Small intestine (tissue), 7 donors: ENCODE results near the gene NEK11. TPM values are rescaled to one million over a fixed set of nuclear protein-coding genes. Genes with fewer than 3 reads are reported as not detected.
A peak's percentile ranks its signal among the peaks of the same experiment; 100 is the strongest.

Source experiments
- DNase-seq, 2 donors: peaks; one replicate each; pipeline versions ENCODE4 v3.0.0 to v3.0.0-alpha.2; 2013
- FAIRE-seq: peaks from 2 replicates; lab custom pipeline; 2012; peaks lifted over from hg19 to GRCh38; lab: Jason Lieb, UNC
- H3K27ac ChIP-seq, 3 donors: one replicate each; pipeline ENCODE4 v1.5.1; 2013; ENCODE audit warnings: low read length in 2 of 3, mild to moderate bottlenecking in 2 of 3, control low read depth in 1 of 3, inconsistent platforms in 1 of 3, low read depth in 1 of 3, moderate library complexity in 1 of 3
- H3K27me3 ChIP-seq, 3 donors: one replicate each; pipeline ENCODE4 v1.6.1; 2013; ENCODE audit warnings: low read length in 3 of 3, inconsistent platforms in 1 of 3; ENCODE audit not compliant: control insufficient read depth in 3 of 3, insufficient read depth in 3 of 3
- H3K36me3 ChIP-seq, 3 donors: one replicate each; pipeline ENCODE4 v1.6.1; 2013; ENCODE audit warnings: low read length in 3 of 3, inconsistent platforms in 1 of 3, low read depth in 1 of 3, mild to moderate bottlenecking in 1 of 3, moderate library complexity in 1 of 3; ENCODE audit not compliant: control insufficient read depth in 3 of 3, insufficient read depth in 2 of 3
- H3K4me1 ChIP-seq, 3 donors: one replicate each; pipeline ENCODE4 v1.6.1; 2013; ENCODE audit warnings: low read length in 2 of 3, inconsistent platforms in 1 of 3, low read depth in 1 of 3, mild to moderate bottlenecking in 1 of 3, moderate library complexity in 1 of 3; ENCODE audit not compliant: control insufficient read depth in 3 of 3, insufficient read depth in 2 of 3
- H3K4me3 ChIP-seq, 3 donors: one replicate each; pipeline ENCODE4 v1.5.1; 2013; ENCODE audit warnings: low read length in 3 of 3, control low read depth in 1 of 3, inconsistent platforms in 1 of 3, low read depth in 1 of 3, mild to moderate bottlenecking in 1 of 3, moderate library complexity in 1 of 3
- H3K9me3 ChIP-seq, 2 donors: one replicate each; pipeline ENCODE4 v1.6.1; 2013; ENCODE audit warnings: low read depth in 1 of 2, low read length in 1 of 2; ENCODE audit not compliant: control insufficient read depth in 2 of 2, insufficient read depth in 1 of 2
- WGBS, 3 donors: extraction: QIAGEN DNeasy Blood & Tissue Kit; methylation state at CpG; one replicate each; pipeline ENCODE4 v1.1.7; 2013; 5-methylcytosine and 5-hydroxymethylcytosine counted together
- polyA plus RNA-seq, 4 donors: library from polyadenylated mRNA; stranded (reverse) in 3 of 4; unstranded in 1 of 4; fragments of 200-250 nt in 3 of 4; fragments of 120-200 nt in 1 of 4; gene quantifications; one replicate each; pipeline versions ENCODE4 v1.2.1 to v1.2.3, GENCODE V29; 2013
- donor health status: healthy with polysubstance abuse.
- donor health status: control.
- donor health status: control.
- donor health status: Bipolar disorder and iron deficiency.
- donor health status: healthy.

The NEK11 gene
- polyA plus RNA-seq, 4 donors, result 0.81 to 11.0 (median 1.2) TPM

GRCh38 chr3:131338948-131339640, 312.4 kb downstream of the NEK11 start:
- DNase-seq (no peak), FAIRE-seq (no peak)
- Histone ChIP-seq H3K4me1 (no peaks in the 10 kb centered on the region), H3K4me3 (no peak overlapping the region), H3K9me3 (peaks cover 0 to 7% of the 10 kb centered on the region in 2 donors), H3K27ac (no peak overlapping the region), H3K27me3 (no peaks in the 10 kb centered on the region), H3K36me3 (no peaks in the 10 kb centered on the region)
- 84 to 91% (median 88%) methylated on average over 3 of the region's 3 CpGs for WGBS, 3 donors

GRCh38 chr3:131341761-131342160, 315.1 kb downstream of the NEK11 start:
- FAIRE-seq, result no peak
- WGBS, 3 donors, result 93 to 100% (median 96%) methylated on average over 2 of the region's 2 CpGs

GRCh38 chr3:131348911-131349310, 322.2 kb downstream of the NEK11 start:
- Histone ChIP-seq H3K36me3 (peaks cover 0 to 2% (median 0%) of the 10 kb centered on the region in 3 donors), H3K27ac (no peak overlapping the region), H3K9me3 (no peaks in the 10 kb centered on the region), H3K4me1 (no peaks in the 10 kb centered on the region), H3K27me3 (no peaks in the 10 kb centered on the region), H3K4me3 (no peak overlapping the region)
- WGBS, 3 donors, result 72 to 90% (median 85%) methylated on average over 2 of the region's 2 CpGs
- FAIRE-seq, result no peak
- no peak for DNase-seq

More at GRCh38 chr3:131341761-131342160, 315.1 kb downstream of the NEK11 start:
- DNase-seq, result no peak
- Histone ChIP-seq H3K27me3 (no peaks in the 10 kb centered on the region), H3K36me3 (no peaks in the 10 kb centered on the region), H3K27ac (no peak overlapping the region), H3K4me3 (no peak overlapping the region), H3K9me3 (peaks cover 0 to 7% of the 10 kb centered on the region in 2 donors), H3K4me1 (no peaks in the 10 kb centered on the region)

GRCh38 chr3:131349454-131349853, 322.8 kb downstream of the NEK11 start:
- Histone ChIP-seq H3K27me3 (no peaks in the 10 kb centered on the region), H3K27ac (no peak overlapping the region), H3K9me3 (no peaks in the 10 kb centered on the region), H3K4me3 (no peak overlapping the region), H3K36me3 (peaks cover 0 to 2% (median 0%) of the 10 kb centered on the region in 3 donors), H3K4me1 (no peaks in the 10 kb centered on the region)
- 81 to 94% (median 87%) methylated on average over 5 of the region's 5 CpGs for WGBS, 3 donors
- DNase-seq (no peak), FAIRE-seq (no peak)

GRCh38 chr3:131349946-131350347, 323.3 kb downstream of the NEK11 start:
- 79 to 89% (median 84%) methylated on average over 4 of the region's 4 CpGs for WGBS, 3 donors
- peak in 1 of 2 donors; percentile 18 for DNase-seq
- Histone ChIP-seq H3K4me3 (no peak overlapping the region), H3K36me3 (peaks cover 0 to 2% (median 0%) of the 10 kb centered on the region in 3 donors), H3K4me1 (no peaks in the 10 kb centered on the region), H3K9me3 (no peaks in the 10 kb centered on the region), H3K27me3 (no peaks in the 10 kb centered on the region), H3K27ac (no peak overlapping the region)
- FAIRE-seq, result no peak

GRCh38 chr3:131350506-131350905, 323.8 kb downstream of the NEK11 start:
- FAIRE-seq, result no peak

GRCh38 chr3:131353016-131353877, 326.6 kb downstream of the NEK11 start:
- no peak for FAIRE-seq
- peaks cover 0 to 2% (median 0%) of the 10 kb centered on the region in 3 donors for H3K36me3 ChIP-seq
- H3K9me3 ChIP-seq, result no peaks in the 10 kb centered on the region
- no peaks in the 10 kb centered on the region for H3K27me3 ChIP-seq
- H3K4me3 ChIP-seq, result no peak overlapping the region
- DNase-seq, result no peak
- no peak overlapping the region for H3K27ac ChIP-seq
- H3K4me1 ChIP-seq, result no peaks in the 10 kb centered on the region
- WGBS, 3 donors, result 48 to 58% (median 52%) methylated on average over 2 of the region's 2 CpGs

More at GRCh38 chr3:131350506-131350905, 323.8 kb downstream of the NEK11 start:
- Histone ChIP-seq H3K36me3 (peaks cover 0 to 2% (median 0%) of the 10 kb centered on the region in 3 donors), H3K9me3 (no peaks in the 10 kb centered on the region), H3K27me3 (no peaks in the 10 kb centered on the region), H3K4me3 (no peak overlapping the region), H3K4me1 (no peaks in the 10 kb centered on the region), H3K27ac (no peak overlapping the region)
- WGBS, 3 donors, result 97 to 100% (median 100%) methylated on average over 1 of the region's 1 CpG
- no peak for DNase-seq

GRCh38 chr3:131353986-131354385, 327.3 kb downstream of the NEK11 start:
- Histone ChIP-seq H3K4me3 (no peak overlapping the region), H3K9me3 (no peaks in the 10 kb centered on the region), H3K27ac (no peak overlapping the region), H3K36me3 (peaks cover 0 to 2% (median 0%) of the 10 kb centered on the region in 3 donors), H3K4me1 (no peaks in the 10 kb centered on the region), H3K27me3 (no peaks in the 10 kb centered on the region)
- DNase-seq (no peak), FAIRE-seq (no peak)
- 51 to 55% (median 52%) methylated on average over 2 of the region's 2 CpGs for WGBS, 3 donors
